AG04450 (cell line): ENCODE data around the gene CGB5. TPM values are rescaled to one million over a fixed set of nuclear protein-coding genes. Genes with fewer than 3 reads are reported as not detected.
"Not testable (repeated sequence)": the region's sequence is repeated elsewhere in the genome, so short reads cannot be mapped to it uniquely, and the experiment has no call there.

Experiments
- CTCF ChIA-PET: fragments of 300-600, 350-600 bp; formaldehyde crosslinking; extraction: SDS; loops from one replicate; lab custom pipeline; 2022; ENCODE audit warnings: antibody characterized with exemption, inconsistent platforms; lab: Charles Lee
- POLR2A ChIA-PET: fragments of 350-600 bp; formaldehyde crosslinking; extraction: SDS; loops from one replicate; lab custom pipeline; 2021; ENCODE audit warnings: antibody characterized with exemption, inconsistent platforms; lab: Yijun Ruan, JAX
- DNase-seq: peaks from one replicate; pipeline ENCODE4 v3.0.0-alpha.2; 2011; ENCODE audit warnings: low read depth, low spot score
- H3K27ac ChIP-seq: one replicate; pipeline ENCODE4 v1.5.1; 2012; ENCODE audit warnings: low read depth, low read length, control low read depth
- H3K27me3 ChIP-seq: one replicate; pipeline ENCODE4 v1.6.0; 2012; ENCODE audit warnings: low read length; ENCODE audit not compliant: control insufficient read depth, insufficient read depth
- H3K4me3 ChIP-seq: 2 replicates; pipeline ENCODE4 v1.5.1; 2011; ENCODE audit warnings: mild to moderate bottlenecking, low read depth, low read length, control low read depth
- H3K9me3 ChIP-seq: 2 replicates; pipeline ENCODE4 v1.5.1; 2012; ENCODE audit warnings: low read length; ENCODE audit not compliant: control insufficient read depth, insufficient read depth
- polyA plus RNA-seq: library from polyadenylated mRNA; depleted of rRNA; stranded (reverse); fragments of >200 nt; gene quantifications from 2 replicates; pipeline ENCODE4 v1.2.3, GENCODE V29; 2011
- TF ChIP-seq, protein P1 (sequence below): IDR thresholded peaks from 2 replicates; pipeline ENCODE4 v1.5.1; 2011; ENCODE audit warnings: low read depth, low read length, control low read depth, inconsistent platforms

Gene CGB5
- polyA plus RNA-seq, 1 experiment: not detected

DNA sequence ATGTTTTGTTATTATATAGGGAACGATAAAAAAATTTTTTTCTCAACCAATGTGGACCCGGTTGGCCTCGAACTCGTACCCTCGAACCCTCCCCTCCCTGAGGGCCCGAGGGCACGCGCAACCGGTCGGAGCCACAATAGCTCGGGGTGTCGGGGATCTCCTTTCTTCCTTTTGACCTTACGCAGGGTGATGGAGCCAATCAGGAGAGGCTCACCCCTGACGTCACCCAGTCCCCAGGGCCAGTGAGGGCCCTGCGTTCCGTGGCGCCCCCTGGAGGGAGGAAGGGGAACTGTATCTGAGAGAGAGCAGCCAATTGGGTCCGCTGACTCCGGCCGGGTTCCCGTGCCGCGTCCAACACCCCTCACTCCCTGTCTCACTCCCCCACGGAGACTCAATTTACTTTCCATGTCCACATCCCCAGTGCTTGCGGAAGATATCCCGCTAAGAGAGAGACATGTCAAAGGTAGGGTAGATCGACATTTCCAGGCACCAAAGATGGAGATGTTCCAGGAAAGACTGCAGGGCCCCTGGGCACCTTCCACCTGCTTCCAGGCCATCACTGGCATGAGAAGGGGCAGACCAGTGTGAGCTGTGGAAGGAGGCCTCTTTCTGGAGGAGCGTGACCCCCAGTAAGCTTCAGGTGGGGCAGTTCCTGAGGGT is 11.9 kb upstream of the CGB5 start, which contains the start of gene CGB2:
Gene CGB2, plus strand, starts transcription at position 249 of the 660 bp plus-strand sequence. Its CDS starts 206 bp downstream, at position 455.
- POLR2A ChIA-PET, H3K9me3 ChIP-seq, H3K27me3 ChIP-seq, H3K4me3 ChIP-seq, H3K27ac ChIP-seq, CTCF ChIA-PET, DNase-seq: not testable (repeated sequence)
- TF ChIP-seq, protein P1, sequence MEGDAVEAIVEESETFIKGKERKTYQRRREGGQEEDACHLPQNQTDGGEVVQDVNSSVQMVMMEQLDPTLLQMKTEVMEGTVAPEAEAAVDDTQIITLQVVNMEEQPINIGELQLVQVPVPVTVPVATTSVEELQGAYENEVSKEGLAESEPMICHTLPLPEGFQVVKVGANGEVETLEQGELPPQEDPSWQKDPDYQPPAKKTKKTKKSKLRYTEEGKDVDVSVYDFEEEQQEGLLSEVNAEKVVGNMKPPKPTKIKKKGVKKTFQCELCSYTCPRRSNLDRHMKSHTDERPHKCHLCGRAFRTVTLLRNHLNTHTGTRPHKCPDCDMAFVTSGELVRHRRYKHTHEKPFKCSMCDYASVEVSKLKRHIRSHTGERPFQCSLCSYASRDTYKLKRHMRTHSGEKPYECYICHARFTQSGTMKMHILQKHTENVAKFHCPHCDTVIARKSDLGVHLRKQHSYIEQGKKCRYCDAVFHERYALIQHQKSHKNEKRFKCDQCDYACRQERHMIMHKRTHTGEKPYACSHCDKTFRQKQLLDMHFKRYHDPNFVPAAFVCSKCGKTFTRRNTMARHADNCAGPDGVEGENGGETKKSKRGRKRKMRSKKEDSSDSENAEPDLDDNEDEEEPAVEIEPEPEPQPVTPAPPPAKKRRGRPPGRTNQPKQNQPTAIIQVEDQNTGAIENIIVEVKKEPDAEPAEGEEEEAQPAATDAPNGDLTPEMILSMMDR: peak; percentile 30; the same call in 1 of the 2 replicates

DNA sequence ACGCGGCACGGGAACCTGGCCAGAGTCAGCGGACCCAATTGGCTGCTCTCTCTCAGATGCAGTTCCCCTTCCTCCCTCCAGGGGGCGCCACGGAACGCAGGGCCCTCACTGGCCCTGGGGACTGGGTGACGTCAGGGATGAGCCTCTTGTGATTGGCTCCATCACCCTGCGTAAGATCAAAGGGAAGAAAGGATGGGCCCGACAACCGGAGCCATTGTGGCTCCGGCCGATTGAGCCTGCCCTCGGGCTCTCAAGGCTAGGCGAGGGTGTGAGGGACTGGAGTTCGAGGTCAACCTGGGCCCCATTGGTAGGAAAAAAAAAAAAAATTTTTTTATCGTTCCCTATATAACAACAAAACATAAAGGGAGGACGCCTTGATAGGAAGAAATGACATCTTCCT is 6.8 kb upstream of the CGB5 start, which contains the start of gene CGB1:
Gene CGB1, minus strand, starts transcription at position 81 of the 400 bp plus-strand sequence. CDS start 184 bp downstream, outside the sequence.
- CTCF ChIA-PET, DNase-seq, H3K4me3 ChIP-seq, H3K9me3 ChIP-seq, H3K27ac ChIP-seq, POLR2A ChIA-PET, H3K27me3 ChIP-seq: not testable (repeated sequence)
- TF ChIP-seq, protein P1: peak; percentile 49

GRCh38 chr19:49038111-49038510 is 5.5 kb upstream of the CGB5 start:
- H3K9me3 ChIP-seq, CTCF ChIA-PET, DNase-seq, H3K4me3 ChIP-seq, POLR2A ChIA-PET, H3K27ac ChIP-seq, H3K27me3 ChIP-seq: not testable (repeated sequence)

DNA sequence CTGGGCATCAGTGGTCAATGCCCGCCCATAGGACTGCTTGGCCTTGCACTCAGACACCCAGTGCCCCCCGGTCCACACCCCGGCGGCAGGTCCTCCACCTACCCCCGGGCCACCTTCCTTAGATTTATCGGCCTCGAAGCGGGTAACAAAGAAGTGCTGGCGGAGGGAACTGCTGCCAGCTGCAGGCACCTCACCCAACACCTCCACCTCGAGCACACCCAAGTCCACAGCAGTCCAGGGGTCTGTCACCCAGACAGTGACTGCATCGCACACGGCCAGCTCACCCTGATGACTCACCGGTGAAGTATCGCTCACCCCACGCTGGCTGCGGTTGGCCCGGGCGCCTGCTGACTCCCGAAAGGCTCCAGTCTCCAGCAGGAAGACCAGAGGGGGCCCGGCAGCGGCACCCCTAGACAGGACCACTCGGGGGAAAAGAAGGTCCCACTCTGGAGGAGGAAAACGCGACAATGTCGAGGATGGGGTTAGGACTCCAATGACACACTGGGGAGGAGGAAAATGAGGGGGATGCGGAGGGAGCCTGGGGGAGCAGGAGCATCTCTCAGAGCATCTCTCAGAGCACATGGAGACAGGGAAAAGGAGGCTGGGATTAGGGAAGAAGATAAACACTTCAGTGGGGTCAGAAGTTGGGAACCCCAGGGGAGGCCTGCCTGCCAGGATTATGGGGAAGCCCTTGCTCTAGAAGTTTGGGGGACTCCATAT is 4.9 kb upstream of the CGB5 start:
- peak; percentile 42 for DNase-seq
- H3K4me3 ChIP-seq, H3K27ac ChIP-seq, H3K27me3 ChIP-seq, CTCF ChIA-PET, POLR2A ChIA-PET, H3K9me3 ChIP-seq: not testable (repeated sequence)

- H3K9me3 ChIP-seq, H3K4me3 ChIP-seq, CTCF ChIA-PET, H3K27me3 ChIP-seq, DNase-seq, H3K27ac ChIP-seq, POLR2A ChIA-PET: not testable (repeated sequence)
Observed at GRCh38 chr19:49039736-49040135, 3.9 kb upstream of the CGB5 start.

DNA sequence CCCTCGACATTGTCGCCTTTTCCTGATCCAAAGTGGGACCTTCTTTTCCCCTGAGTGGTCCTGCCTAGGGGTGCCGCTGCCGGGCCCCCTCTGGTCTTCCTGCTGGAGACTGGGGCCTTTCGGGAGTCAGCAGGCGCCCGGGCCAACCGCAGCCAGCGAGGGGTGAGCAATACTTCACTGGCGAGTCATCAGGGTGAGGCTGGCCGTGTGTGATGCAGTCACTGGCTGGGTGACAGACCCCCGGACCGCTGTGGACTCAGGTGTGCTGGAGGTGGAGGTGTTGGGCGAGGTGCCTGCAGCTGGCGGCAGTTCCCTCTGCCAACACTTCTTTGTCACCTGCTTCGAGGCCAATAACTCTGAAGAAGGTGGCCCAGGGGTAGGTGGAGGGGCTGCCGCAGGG is 1.5 kb upstream of the CGB5 start:
- no peak for DNase-seq
- no peaks in the 10 kb centered on the region for H3K27me3 ChIP-seq
- H3K9me3 ChIP-seq: no peaks in the 10 kb centered on the region
- TF ChIP-seq, protein P1: no peak
- CTCF ChIA-PET: no interaction called here
- POLR2A ChIA-PET: no interaction called here
- H3K4me3 ChIP-seq: no peak overlapping the region
- no peak overlapping the region for H3K27ac ChIP-seq

- H3K4me3 ChIP-seq, H3K27ac ChIP-seq, H3K27me3 ChIP-seq, POLR2A ChIA-PET, DNase-seq, CTCF ChIA-PET, H3K9me3 ChIP-seq: not testable (repeated sequence)
Observed at GRCh38 chr19:49042666-49043065, 982 bp upstream of the CGB5 start.

DNA sequence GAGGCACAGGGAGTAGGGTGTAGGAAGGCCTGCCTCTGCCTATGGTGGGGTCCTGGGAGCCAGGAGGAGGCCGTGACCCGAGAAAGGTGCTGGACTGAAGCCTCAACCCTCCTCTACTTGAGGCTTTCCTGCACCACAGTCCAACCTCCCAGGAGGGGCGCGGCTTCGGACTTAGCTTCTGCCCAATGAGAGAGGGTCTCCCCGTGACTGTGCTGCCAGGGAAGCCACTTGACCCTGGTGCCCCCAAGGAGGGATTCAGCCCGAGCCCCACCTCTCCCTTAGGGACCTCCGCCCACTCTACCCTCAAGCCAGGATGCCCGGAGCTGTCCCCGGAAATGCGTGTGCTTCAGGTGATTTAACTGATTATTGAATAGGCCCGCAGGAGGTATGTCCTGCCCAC is 5.4 kb downstream of the CGB5 start, which contains the start of gene CGB8:
Gene CGB8, minus strand, starts transcription at position 101 of the 400 bp plus-strand sequence. CDS start 372 bp downstream, outside the sequence.
- POLR2A ChIA-PET, CTCF ChIA-PET, DNase-seq: not testable (repeated sequence)

GRCh38 chr19:49049834-49050233 is 6.2 kb downstream of the CGB5 start:
- POLR2A ChIA-PET, H3K27me3 ChIP-seq, DNase-seq, H3K4me3 ChIP-seq, CTCF ChIA-PET, H3K27ac ChIP-seq, H3K9me3 ChIP-seq: not testable (repeated sequence)

More for the DNA sequence above, 5.4 kb downstream of the CGB5 start, which contains the start of gene CGB8:
- not testable (repeated sequence) for H3K27me3 ChIP-seq, H3K9me3 ChIP-seq, H3K4me3 ChIP-seq, H3K27ac ChIP-seq
